PFSK-1 (cell line): Measurements from ENCODE around the gene MYMK.

Experiments used
- FOXP2 ChIP-seq: optimal IDR thresholded peaks from 2 replicates; pipeline ENCODE3; 2011; ENCODE audit warnings: borderline replicate concordance, control low read depth, inconsistent platforms; ENCODE audit not compliant: insufficient read depth; ENCODE audit errors: extremely low read length, extremely low read depth
- POLR2AphosphoS5 ChIP-seq: IDR thresholded peaks from 2 replicates; pipeline ENCODE4 v1.6.1; 2012; ENCODE audit warnings: low read depth, mild to moderate bottlenecking, control low read depth, low read length, moderate library complexity
- SIN3A ChIP-seq: IDR thresholded peaks from 2 replicates; pipeline ENCODE4 v1.6.1; 2012; ENCODE audit warnings: mild to moderate bottlenecking, low read length, moderate library complexity, borderline replicate concordance; ENCODE audit not compliant: insufficient read depth
- TAF1 ChIP-seq: IDR thresholded peaks from 2 replicates; pipeline ENCODE4 v1.6.1; 2012; ENCODE audit warnings: low read length, control low read depth, borderline replicate concordance; ENCODE audit not compliant: insufficient read depth
- TF ChIP-seq, protein P1 (sequence below), 2 experiments: IDR thresholded peaks; 2 replicates each; pipeline versions ENCODE4 v1.6.1 to v1.8.0; 2011 to 2012; ENCODE audit warnings: low read depth in 2 of 2, low read length in 2 of 2, control low read depth in 1 of 2, inconsistent platforms in 1 of 2, mild to moderate bottlenecking in 1 of 2, moderate library complexity in 1 of 2; ENCODE audit not compliant: insufficient read depth in 1 of 2

Gene MYMK

GRCh38 chr9:133513214-133514100 is 11.3 kb downstream of the MYMK start:
- TF ChIP-seq TAF1, result no peak
- no peak for TF ChIP-seq FOXP2
- TF ChIP-seq SIN3A, result no peak
- TF ChIP-seq, protein P1, sequence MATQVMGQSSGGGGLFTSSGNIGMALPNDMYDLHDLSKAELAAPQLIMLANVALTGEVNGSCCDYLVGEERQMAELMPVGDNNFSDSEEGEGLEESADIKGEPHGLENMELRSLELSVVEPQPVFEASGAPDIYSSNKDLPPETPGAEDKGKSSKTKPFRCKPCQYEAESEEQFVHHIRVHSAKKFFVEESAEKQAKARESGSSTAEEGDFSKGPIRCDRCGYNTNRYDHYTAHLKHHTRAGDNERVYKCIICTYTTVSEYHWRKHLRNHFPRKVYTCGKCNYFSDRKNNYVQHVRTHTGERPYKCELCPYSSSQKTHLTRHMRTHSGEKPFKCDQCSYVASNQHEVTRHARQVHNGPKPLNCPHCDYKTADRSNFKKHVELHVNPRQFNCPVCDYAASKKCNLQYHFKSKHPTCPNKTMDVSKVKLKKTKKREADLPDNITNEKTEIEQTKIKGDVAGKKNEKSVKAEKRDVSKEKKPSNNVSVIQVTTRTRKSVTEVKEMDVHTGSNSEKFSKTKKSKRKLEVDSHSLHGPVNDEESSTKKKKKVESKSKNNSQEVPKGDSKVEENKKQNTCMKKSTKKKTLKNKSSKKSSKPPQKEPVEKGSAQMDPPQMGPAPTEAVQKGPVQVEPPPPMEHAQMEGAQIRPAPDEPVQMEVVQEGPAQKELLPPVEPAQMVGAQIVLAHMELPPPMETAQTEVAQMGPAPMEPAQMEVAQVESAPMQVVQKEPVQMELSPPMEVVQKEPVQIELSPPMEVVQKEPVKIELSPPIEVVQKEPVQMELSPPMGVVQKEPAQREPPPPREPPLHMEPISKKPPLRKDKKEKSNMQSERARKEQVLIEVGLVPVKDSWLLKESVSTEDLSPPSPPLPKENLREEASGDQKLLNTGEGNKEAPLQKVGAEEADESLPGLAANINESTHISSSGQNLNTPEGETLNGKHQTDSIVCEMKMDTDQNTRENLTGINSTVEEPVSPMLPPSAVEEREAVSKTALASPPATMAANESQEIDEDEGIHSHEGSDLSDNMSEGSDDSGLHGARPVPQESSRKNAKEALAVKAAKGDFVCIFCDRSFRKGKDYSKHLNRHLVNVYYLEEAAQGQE (IDR thresholded peaks at IDR 0.05; ENCODE audit: insufficient read depth in 1 of 2, low read depth in 2 of 2, low read length in 2 of 2), result no peak
- no peak for TF ChIP-seq POLR2AphosphoS5

DNA sequence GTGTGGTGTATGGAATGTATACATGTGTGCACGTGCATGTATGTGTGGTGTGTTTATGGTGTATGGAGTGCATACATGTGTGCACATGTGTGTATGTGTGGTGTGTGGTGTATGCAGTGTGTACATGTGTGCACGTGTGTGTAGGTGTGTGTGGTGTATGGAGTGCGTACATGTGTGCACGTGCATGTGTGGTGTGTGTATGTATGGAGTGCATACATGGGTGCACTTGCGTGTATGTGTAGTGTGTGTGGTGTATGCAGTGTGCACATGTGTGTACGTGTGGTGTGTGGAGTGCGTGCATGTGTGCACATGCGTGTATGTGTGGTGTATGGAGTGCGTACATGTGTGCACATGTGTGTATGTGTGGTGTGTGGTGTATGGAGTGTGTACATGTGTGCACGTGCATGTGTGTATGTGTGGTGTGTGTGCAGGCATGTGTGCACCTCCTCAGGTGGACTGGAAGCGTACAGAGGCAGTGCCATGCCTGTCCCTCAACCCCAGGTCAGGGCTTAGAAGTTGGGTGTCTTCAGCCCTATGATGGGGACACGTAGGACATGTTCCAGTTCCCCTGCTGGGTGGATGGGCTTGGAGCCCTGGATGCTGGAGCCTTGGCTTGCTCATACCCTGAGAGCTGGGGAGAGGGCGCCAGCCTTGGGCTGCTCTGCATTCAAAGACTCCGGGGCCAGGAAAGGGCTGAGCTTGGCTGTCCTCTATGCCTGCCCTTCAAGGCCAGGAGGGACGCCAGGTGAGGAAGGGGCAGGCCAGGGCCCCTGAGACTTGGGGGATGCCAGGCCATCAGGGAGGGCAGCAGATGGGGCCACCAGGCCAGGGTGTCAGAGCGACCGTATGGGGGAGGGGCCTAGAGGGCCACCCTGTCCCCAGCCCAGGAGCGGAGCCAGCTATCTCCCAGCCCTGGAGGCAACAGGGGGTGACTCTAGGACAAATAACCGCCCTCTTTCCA is 12.2 kb downstream of the MYMK start:
- TF ChIP-seq, protein P1 (IDR thresholded peaks at IDR 0.05; ENCODE audit: insufficient read depth in 1 of 2, low read depth in 2 of 2, low read length in 2 of 2), result no peak
- TF ChIP-seq POLR2AphosphoS5, result no peak
- TF ChIP-seq FOXP2, result no peak
- TF ChIP-seq SIN3A, result no peak
- no peak for TF ChIP-seq TAF1

DNA sequence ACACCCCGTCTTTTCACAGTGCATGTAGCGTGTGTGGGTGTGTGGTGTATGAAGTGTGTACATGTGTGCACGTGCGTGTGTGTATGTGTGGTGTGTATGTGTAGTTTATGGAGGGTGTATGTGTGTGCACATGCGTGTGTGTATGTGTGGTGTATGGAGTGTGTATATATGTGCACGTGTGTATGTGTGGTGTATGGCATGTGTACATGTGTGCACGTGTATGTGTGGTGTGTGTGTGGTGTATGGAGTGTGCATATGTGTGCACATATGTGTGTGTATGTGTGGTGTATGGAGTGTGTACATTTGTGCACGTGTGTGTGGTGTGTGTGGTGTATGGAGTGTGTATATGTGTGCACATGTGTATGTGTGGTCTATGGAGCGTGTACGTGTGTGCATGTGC is 13.2 kb downstream of the MYMK start:
- TF ChIP-seq TAF1 (no peak), POLR2AphosphoS5 (no peak)
- TF ChIP-seq, protein P1 (IDR thresholded peaks at IDR 0.05; ENCODE audit: insufficient read depth in 1 of 2, low read depth in 2 of 2, low read length in 2 of 2), result no peak

DNA sequence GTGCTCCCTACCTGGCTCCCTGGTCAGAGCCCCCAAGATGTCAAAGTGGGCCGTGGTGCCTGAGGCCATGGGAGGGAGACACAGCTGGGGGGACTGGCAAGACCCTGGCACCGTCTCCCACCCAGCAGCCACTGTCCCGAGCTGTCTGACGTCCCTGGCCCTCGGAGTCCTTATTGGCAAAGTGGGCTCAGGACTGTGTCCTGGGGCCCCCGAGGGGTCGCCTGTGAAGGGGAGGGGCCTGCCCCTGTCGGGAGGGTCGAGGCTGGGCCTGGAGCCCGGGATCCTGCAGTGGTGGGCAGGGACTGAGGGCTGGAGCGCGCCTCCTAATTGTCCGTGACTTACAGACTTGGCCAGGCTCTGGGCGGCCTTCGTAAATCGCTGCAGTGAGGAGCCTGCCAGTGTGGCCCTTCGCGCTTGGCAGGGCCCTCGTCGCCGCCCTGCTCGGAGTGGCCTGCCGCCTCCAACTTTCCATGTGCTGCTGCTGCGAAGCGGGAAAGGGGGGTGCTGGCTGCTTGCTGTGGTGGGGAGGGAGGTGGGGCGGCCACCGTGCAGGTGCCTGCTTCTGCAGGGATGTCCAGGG is 13.7 kb downstream of the MYMK start:
- TF ChIP-seq SIN3A (no peak), FOXP2 (no peak), TAF1 (no peak), POLR2AphosphoS5 (no peak)
- TF ChIP-seq, protein P1 (IDR thresholded peaks at IDR 0.05; ENCODE audit: insufficient read depth in 1 of 2, low read depth in 2 of 2, low read length in 2 of 2), result no peak
